Left cardiac atrium (tissue), 4 donors: Measurements from ENCODE around the gene RAB11A. TPM values are rescaled to one million over a fixed set of nuclear protein-coding genes. Genes with fewer than 3 reads are reported as not detected.

Experiments used
- ATAC-seq, 2 donors: fragments of 200-7000 bp; cut with Tn5 transposase; one replicate each; pipeline ENCODE4 v1.9.1; 2020; ENCODE audit warnings: mild to moderate bottlenecking in 2 of 2, moderate library complexity in 2 of 2
- DNase-seq: peaks from one replicate; pipeline ENCODE4 v3.0.0-alpha.2; 2020
- intact Hi-C, 2 donors: fragments of 100-400 bp; cut with DNase I; formaldehyde crosslinking; loops; one replicate each; pipeline versions ENCODE4 v1.14.1 to v1.15.1; 2022 to 2023
- long read RNA-seq: library from polyadenylated mRNA; unstranded; transcript quantifications from one replicate; pipeline ENCODE4 v2.0.0, GENCODE V29; 2021
- total RNA-seq, 2 donors: library from RNA; stranded (reverse); fragmentation: NEBNext Ultra II Directional; extraction: Animal tissue kit (Norgen Biotek cat#: 25700); gene quantifications; one replicate each; pipeline ENCODE4 v1.2.1, GENCODE V29; 2021
- donor health status: DM: no; HTN: yes; CAD: no.
- donor health status: DM: no; HTN: yes; CAD: no; lungs with severe emphysema.
- donor health status: DM: yes; HTN: yes; CAD: no.
- donor health status: Dilated cardiomyopathy.

RAB11A gene
- total RNA-seq: 100 to 1,000 TPM; 159 to 202 TPM
- long read RNA-seq, full-length matches to known transcripts: 48 of 55 reads
- long read RNA-seq, partial matches to known transcripts: 0 of 55 reads
- long read RNA-seq, other reads (novel, unspliced or antisense): 7 of 55 reads

- peak; percentile 98 for DNase-seq
- ATAC-seq: peak; percentile 99
- intact Hi-C loops: loop anchor here in 1 of 2 donors (1.0 kb wide), 1 partner anchor 78 kb away; no protein-coding TSS in a partner anchor
Measured at GRCh38 chr15:65869126-65869953, at the start of gene RAB11A. TSS of gene RAB11A (plus strand) at chr15:65869491. CDS start at chr15:65869586, 95 bp downstream.

GRCh38 chr15:65819563-65819960, 49.7 kb upstream of the RAB11A start:
- ATAC-seq (no peak), DNase-seq (no peak)
- intact Hi-C loops: no loop called here

- intact Hi-C loops: no loop called here
Measured at GRCh38 chr15:65821070-65821469, 48.2 kb upstream of the RAB11A start.

GRCh38 chr15:65822316-65822715, 47.0 kb upstream of the RAB11A start:
- DNase-seq: no peak
- ATAC-seq: no peak
- intact Hi-C loops: no loop called here

More at GRCh38 chr15:65821070-65821469, 48.2 kb upstream of the RAB11A start:
- DNase-seq (no peak), ATAC-seq (no peak)

- DNase-seq (peak; percentile 56), ATAC-seq (peak; percentile 86 to 91)
- intact Hi-C loops: no loop called here
Measured at GRCh38 chr15:65824031-65824743, 45.1 kb upstream of the RAB11A start.

- peak; percentile 40 for DNase-seq
- ATAC-seq: peak in 1 of 2 donors; percentile 76
- intact Hi-C loops: no loop called here
Measured at GRCh38 chr15:65824941-65825544, 44.2 kb upstream of the RAB11A start.

- ATAC-seq (no peak), DNase-seq (no peak)
- intact Hi-C loops: no loop called here
Measured at GRCh38 chr15:65827065-65827464, 42.2 kb upstream of the RAB11A start.

- ATAC-seq: no peak
- intact Hi-C loops: no loop called here
- DNase-seq: no peak
Measured at GRCh38 chr15:65828585-65828984, 40.7 kb upstream of the RAB11A start.

GRCh38 chr15:65829130-65829764, 40.0 kb upstream of the RAB11A start:
- DNase-seq (no peak), ATAC-seq (no peak)
- intact Hi-C loops: no loop called here

- ATAC-seq (peak; percentile 91 to 94), DNase-seq (peak; percentile 91)
- intact Hi-C loops: no loop called here
Measured at GRCh38 chr15:65832549-65833364, 36.5 kb upstream of the RAB11A start.

GRCh38 chr15:65833501-65834205, 35.6 kb upstream of the RAB11A start:
- peak; percentile 32 for DNase-seq
- peak in 1 of 2 donors; percentile 12 for ATAC-seq
- intact Hi-C loops: no loop called here

- ATAC-seq: no peak
- intact Hi-C loops: no loop called here
Measured at GRCh38 chr15:65834603-65835282, 34.5 kb upstream of the RAB11A start.

GRCh38 chr15:65835447-65835846, 33.8 kb upstream of the RAB11A start:
- ATAC-seq (no peak), DNase-seq (no peak)
- intact Hi-C loops: no loop called here

More at GRCh38 chr15:65834603-65835282, 34.5 kb upstream of the RAB11A start:
- no peak for DNase-seq

GRCh38 chr15:65836665-65837064, 32.6 kb upstream of the RAB11A start:
- no peak for ATAC-seq
- intact Hi-C loops: no loop called here
- DNase-seq: no peak

- ATAC-seq: peak in 1 of 2 donors; percentile 33
- intact Hi-C loops: no loop called here
- no peak for DNase-seq
Measured at GRCh38 chr15:65837301-65838294, 31.7 kb upstream of the RAB11A start.

- ATAC-seq (no peak), DNase-seq (no peak)
- intact Hi-C loops: no loop called here
Measured at GRCh38 chr15:65839354-65839901, 29.9 kb upstream of the RAB11A start.
